CD4-positive, alpha-beta T cell (primary cell): ENCODE measurements around the gene XIRP1. TPM values are rescaled to one million over a fixed set of nuclear protein-coding genes. Genes with fewer than 3 reads are reported as not detected.
A peak's percentile ranks its signal among the peaks of the same experiment; 100 is the strongest.

Source experiments
- ATAC-seq: fragments of 200-7000 bp; cut with Tn5 transposase; one replicate; pipeline ENCODE4 v1.10.0; 2022; ENCODE audit warnings: mild to moderate bottlenecking; ENCODE audit not compliant: poor library complexity
- CTCF ChIA-PET: fragments of 350-600 bp; sonication (Branson Sonifier 250); formaldehyde crosslinking; loops from one replicate; lab custom pipeline; 2021; ENCODE audit warnings: antibody characterized with exemption, inconsistent platforms; lab: Charles Lee
- POLR2A ChIA-PET: fragments of 350-600 bp; sonication (Branson Sonifier 250); formaldehyde crosslinking; loops from one replicate; lab custom pipeline; 2021; ENCODE audit warnings: antibody characterized with exemption, inconsistent platforms; lab: Charles Lee
- DNase-seq, 14 experiments: peaks; one replicate each; pipeline ENCODE4 v3.0.0-alpha.2; 2013 to 2020; ENCODE audit warnings: mixed read lengths in 2 of 14
- H3K27ac ChIP-seq, 2 donors: one replicate each; pipeline versions ENCODE4 v1.5.1 to v1.7.0; 2013; ENCODE audit warnings: low read length in 2 of 2, low read depth in 1 of 2, mild to moderate bottlenecking in 1 of 2
- H3K27me3 ChIP-seq, 2 experiments: 1 replicate in 1 of 2; 2 replicates in 1 of 2; pipeline versions ENCODE4 v1.6.1 to v1.7.0; 2013; ENCODE audit warnings: low read length in 2 of 2, control low read depth in 1 of 2, mild to moderate bottlenecking in 1 of 2, moderate library complexity in 1 of 2; ENCODE audit not compliant: insufficient read depth in 2 of 2, control insufficient read depth in 1 of 2
- H3K36me3 ChIP-seq: one replicate; pipeline ENCODE4 v1.6.1; 2013; ENCODE audit warnings: low read length, control low read depth; ENCODE audit not compliant: insufficient read depth
- H3K4me1 ChIP-seq: one replicate; pipeline ENCODE4 v1.6.1; 2013; ENCODE audit warnings: low read length, control low read depth; ENCODE audit not compliant: insufficient read depth
- H3K4me3 ChIP-seq: one replicate; pipeline ENCODE4 v1.5.1; 2013; ENCODE audit warnings: mild to moderate bottlenecking, low read length, moderate library complexity
- H3K9me3 ChIP-seq, 2 experiments: 1 replicate in 1 of 2; 2 replicates in 1 of 2; pipeline versions ENCODE4 v1.6.1 to v1.7.0; 2013; ENCODE audit warnings: low read length in 2 of 2, mild to moderate bottlenecking in 2 of 2, control low read depth in 1 of 2, moderate library complexity in 1 of 2; ENCODE audit not compliant: control insufficient read depth in 1 of 2, insufficient read depth in 1 of 2
- H3K27ac Mint-ChIP-seq: one replicate; pipeline ENCODE4 v1.8.0; 2020; ENCODE audit warnings: mixed read lengths
- H3K27me3 Mint-ChIP-seq: one replicate; pipeline ENCODE4 v1.8.0; 2021; ENCODE audit warnings: mixed read lengths
- H3K36me3 Mint-ChIP-seq: one replicate; pipeline ENCODE4 v1.8.0; 2021; ENCODE audit warnings: low read depth, mixed read lengths
- H3K4me1 Mint-ChIP-seq: one replicate; pipeline ENCODE4 v1.8.0; 2021; ENCODE audit warnings: low read depth, mixed read lengths
- H3K4me3 Mint-ChIP-seq: one replicate; pipeline ENCODE4 v1.8.0; 2020; ENCODE audit warnings: mild to moderate bottlenecking, mixed read lengths
- H3K9me3 Mint-ChIP-seq: one replicate; pipeline ENCODE4 v1.8.0; 2020; ENCODE audit warnings: mixed read lengths
- intact Hi-C, 2 experiments: fragments of 100-400 bp; cut with DNase I in 1 of 2; cut with micrococcal nuclease in 1 of 2; formaldehyde crosslinking; loops; one replicate each; pipeline versions ENCODE4 v1.15.1 to v1.9.0; 2023 to 2025; cut with DNase I, micrococcal nuclease
- polyA plus RNA-seq, 2 donors: library from polyadenylated mRNA; unstranded; fragments of 120-200 nt; gene quantifications; one replicate each; pipeline ENCODE4 v1.2.1, GENCODE V29; 2013
- total RNA-seq, 174 experiments: library from RNA in 2 of 174; stranded (reverse) in 2 of 174; gene quantifications; one replicate each; pipeline ENCODE4 v1.2.3 and lab custom pipeline; 2021 to 2026
- TF ChIP-seq, protein P1 (sequence below): fragments of 200-600 bp; IDR thresholded peaks from one replicate; pipeline ENCODE4 v1.8.0; 2022; ENCODE audit warnings: antibody characterized with exemption, mild to moderate bottlenecking

The XIRP1 gene, protein sequence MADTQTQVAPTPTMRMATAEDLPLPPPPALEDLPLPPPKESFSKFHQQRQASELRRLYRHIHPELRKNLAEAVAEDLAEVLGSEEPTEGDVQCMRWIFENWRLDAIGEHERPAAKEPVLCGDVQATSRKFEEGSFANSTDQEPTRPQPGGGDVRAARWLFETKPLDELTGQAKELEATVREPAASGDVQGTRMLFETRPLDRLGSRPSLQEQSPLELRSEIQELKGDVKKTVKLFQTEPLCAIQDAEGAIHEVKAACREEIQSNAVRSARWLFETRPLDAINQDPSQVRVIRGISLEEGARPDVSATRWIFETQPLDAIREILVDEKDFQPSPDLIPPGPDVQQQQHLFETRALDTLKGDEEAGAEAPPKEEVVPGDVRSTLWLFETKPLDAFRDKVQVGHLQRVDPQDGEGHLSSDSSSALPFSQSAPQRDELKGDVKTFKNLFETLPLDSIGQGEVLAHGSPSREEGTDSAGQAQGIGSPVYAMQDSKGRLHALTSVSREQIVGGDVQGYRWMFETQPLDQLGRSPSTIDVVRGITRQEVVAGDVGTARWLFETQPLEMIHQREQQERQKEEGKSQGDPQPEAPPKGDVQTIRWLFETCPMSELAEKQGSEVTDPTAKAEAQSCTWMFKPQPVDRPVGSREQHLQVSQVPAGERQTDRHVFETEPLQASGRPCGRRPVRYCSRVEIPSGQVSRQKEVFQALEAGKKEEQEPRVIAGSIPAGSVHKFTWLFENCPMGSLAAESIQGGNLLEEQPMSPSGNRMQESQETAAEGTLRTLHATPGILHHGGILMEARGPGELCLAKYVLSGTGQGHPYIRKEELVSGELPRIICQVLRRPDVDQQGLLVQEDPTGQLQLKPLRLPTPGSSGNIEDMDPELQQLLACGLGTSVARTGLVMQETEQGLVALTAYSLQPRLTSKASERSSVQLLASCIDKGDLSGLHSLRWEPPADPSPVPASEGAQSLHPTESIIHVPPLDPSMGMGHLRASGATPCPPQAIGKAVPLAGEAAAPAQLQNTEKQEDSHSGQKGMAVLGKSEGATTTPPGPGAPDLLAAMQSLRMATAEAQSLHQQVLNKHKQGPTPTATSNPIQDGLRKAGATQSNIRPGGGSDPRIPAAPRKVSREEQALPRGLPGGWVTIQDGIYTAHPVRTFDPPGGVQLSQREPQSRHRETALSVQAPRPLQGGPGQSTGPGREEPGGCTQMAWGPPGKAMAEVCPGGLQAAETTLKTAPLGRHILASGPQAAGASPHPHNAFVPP (N-terminal part only)
- total RNA-seq (not detected), total RNA-seq (lab: John Stamatoyannopoulos, UW) (0 to 226 (median 0.22) reads per million in 172 experiments)
- polyA plus RNA-seq (2013, experiment 1 of 2): not detected
- 3.7 TPM for polyA plus RNA-seq (2013, experiment 2 of 2)

- Histone ChIP-seq H3K4me3 (no peak within 1 kb of the TSS), H3K4me1 (peaks cover 6% of the 10 kb centered on the region), H3K27me3 (no peaks in the 10 kb centered on the region), H3K36me3 (no peaks in the 10 kb centered on the region), H3K9me3 (no peaks in the 10 kb centered on the region), H3K27ac (no peak within 1 kb of the TSS)
- no peak within 1 kb of the TSS for H3K4me3 Mint-ChIP-seq
- intact Hi-C loops: loop anchor here in 1 of 2 experiments (5.0 kb wide), 1 partner anchor 65 kb away; no protein-coding TSS in a partner anchor
- no peaks in the 10 kb centered on the region for H3K27me3 Mint-ChIP-seq
- TF ChIP-seq, protein P1, sequence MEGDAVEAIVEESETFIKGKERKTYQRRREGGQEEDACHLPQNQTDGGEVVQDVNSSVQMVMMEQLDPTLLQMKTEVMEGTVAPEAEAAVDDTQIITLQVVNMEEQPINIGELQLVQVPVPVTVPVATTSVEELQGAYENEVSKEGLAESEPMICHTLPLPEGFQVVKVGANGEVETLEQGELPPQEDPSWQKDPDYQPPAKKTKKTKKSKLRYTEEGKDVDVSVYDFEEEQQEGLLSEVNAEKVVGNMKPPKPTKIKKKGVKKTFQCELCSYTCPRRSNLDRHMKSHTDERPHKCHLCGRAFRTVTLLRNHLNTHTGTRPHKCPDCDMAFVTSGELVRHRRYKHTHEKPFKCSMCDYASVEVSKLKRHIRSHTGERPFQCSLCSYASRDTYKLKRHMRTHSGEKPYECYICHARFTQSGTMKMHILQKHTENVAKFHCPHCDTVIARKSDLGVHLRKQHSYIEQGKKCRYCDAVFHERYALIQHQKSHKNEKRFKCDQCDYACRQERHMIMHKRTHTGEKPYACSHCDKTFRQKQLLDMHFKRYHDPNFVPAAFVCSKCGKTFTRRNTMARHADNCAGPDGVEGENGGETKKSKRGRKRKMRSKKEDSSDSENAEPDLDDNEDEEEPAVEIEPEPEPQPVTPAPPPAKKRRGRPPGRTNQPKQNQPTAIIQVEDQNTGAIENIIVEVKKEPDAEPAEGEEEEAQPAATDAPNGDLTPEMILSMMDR: no peak
- ATAC-seq (no peak), DNase-seq (peak in 1 of 14 experiments; percentile 17)
- CTCF ChIA-PET: interaction anchor here (3.7 kb wide), 1 partner anchor 99 kb away, joined by 19 read pairs; no protein-coding TSS in a partner anchor
- no peaks in the 10 kb centered on the region for H3K4me1 Mint-ChIP-seq
- H3K36me3 Mint-ChIP-seq: no peaks in the 10 kb centered on the region
- H3K27ac Mint-ChIP-seq: no peak within 1 kb of the TSS
- POLR2A ChIA-PET: no interaction called here
- no peaks in the 10 kb centered on the region for H3K9me3 Mint-ChIP-seq
Observed at GRCh38 chr3:39192490-39193092, at the start of gene XIRP1. Gene XIRP1 (minus strand): TSS chr3:39192595. CDS start chr3:39189445, 3,150 bp downstream.

GRCh38 chr3:39241561-39241960, 49.2 kb upstream of the XIRP1 start:
- no peak overlapping the region for H3K4me3 ChIP-seq
- Mint-ChIP-seq H3K9me3 (no peaks in the 10 kb centered on the region), H3K4me1 (no peaks in the 10 kb centered on the region), H3K27me3 (peaks cover 13% of the 10 kb centered on the region), H3K36me3 (no peaks in the 10 kb centered on the region), H3K4me3 (no peak overlapping the region), H3K27ac (no peak overlapping the region)
- no peaks in the 10 kb centered on the region for H3K27me3 ChIP-seq
- H3K27ac ChIP-seq: no peak overlapping the region
- H3K36me3 ChIP-seq: no peaks in the 10 kb centered on the region
- ChIA-PET CTCF (no interaction called here), POLR2A (no interaction called here)
- ATAC-seq (no peak), DNase-seq (no peak)
- TF ChIP-seq, protein P1: no peak
- H3K4me1 ChIP-seq: no peaks in the 10 kb centered on the region
- intact Hi-C loops: no loop called here
- no peaks in the 10 kb centered on the region for H3K9me3 ChIP-seq
